GM12878 (cell line): ENCODE data around the gene PDPK1. TPM values are rescaled to one million over a fixed set of nuclear protein-coding genes. Genes with fewer than 3 reads are reported as not detected.
"Not testable (repeated sequence)": the region's sequence is repeated elsewhere in the genome, so short reads cannot be mapped to it uniquely, and the experiment has no call there.

Experiments
- ATAC-seq: fragments of 200-7000 bp; cut with Tn5 transposase; 3 replicates; pipeline ENCODE4 v1.9.1; 2020; ENCODE audit warnings: mild to moderate bottlenecking, moderate library complexity
- BruUV-seq: library from RNA; stranded (reverse); fragments of 400-500 nt; replicated peaks from 2 replicates; lab custom pipeline; 2021; lab: Mats Ljungman, UMichigan
- CTCF ChIA-PET: fragments of 300-600 bp; sonication (Branson Sonifier 250); formaldehyde crosslinking; extraction: SDS; loops from one replicate; lab custom pipeline; 2021; ENCODE audit warnings: inconsistent platforms; lab: Yijun Ruan, JAX
- POLR2A ChIA-PET: fragments of 350-600 bp; formaldehyde crosslinking; extraction: SDS; loops from one replicate; lab custom pipeline; 2021; ENCODE audit warnings: inconsistent platforms; lab: Charles Lee
- RAD21 ChIA-PET: fragments of 300-600 bp; sonication (Branson Sonifier 250); formaldehyde crosslinking; loops from one replicate; lab custom pipeline; 2023; ENCODE audit warnings: antibody characterized with exemption; ENCODE audit not compliant: unreplicated experiment; lab: Charles Lee
- SMC1A ChIA-PET: fragments of 300-600 bp; sonication (Branson Sonifier 250); formaldehyde crosslinking; loops from one replicate; lab custom pipeline; 2023; ENCODE audit not compliant: unreplicated experiment, uncharacterized antibody; lab: Charles Lee
- DNase-seq: peaks from one replicate; pipeline ENCODE4 v3.0.0-alpha.2; 2011; ENCODE audit warnings: low read depth, low spot score
- FAIRE-seq: peaks from 3 replicates; lab custom pipeline; 2011; peaks lifted over from hg19 to GRCh38; lab: Jason Lieb, UNC
- H2AFZ ChIP-seq: 2 replicates; pipeline ENCODE4 v1.6.0; 2011; ENCODE audit warnings: low read depth, low read length, control low read depth; ENCODE audit not compliant: control insufficient read depth
- H3K27ac ChIP-seq: 2 replicates; pipeline ENCODE4 v1.5.1; 2011; ENCODE audit warnings: control low read depth; ENCODE audit not compliant: control insufficient read depth, insufficient read depth
- H3K27me3 ChIP-seq, 2 experiments: replicated peaks in 1 of 2; 2 replicates each; pipeline versions ENCODE4 v1.6.0 to v1.6.1; 2011; ENCODE audit warnings: low read length in 1 of 2; ENCODE audit not compliant: control insufficient read depth in 2 of 2, insufficient read depth in 2 of 2
- H3K36me3 ChIP-seq, 2 experiments: 2 replicates each; pipeline ENCODE4 v1.5.1; 2011; ENCODE audit warnings: low read length in 1 of 2; ENCODE audit not compliant: control insufficient read depth in 2 of 2, insufficient read depth in 2 of 2
- H3K4me1 ChIP-seq: 2 replicates; pipeline ENCODE4 v1.6.1; 2011; ENCODE audit warnings: mild to moderate bottlenecking, low read length, moderate library complexity, mixed read lengths; ENCODE audit not compliant: control insufficient read depth, insufficient read depth
- H3K4me2 ChIP-seq: 2 replicates; pipeline ENCODE4 v1.6.0; 2011; ENCODE audit warnings: control low read depth; ENCODE audit not compliant: control insufficient read depth, insufficient read depth
- H3K4me3 ChIP-seq: fragments of 200-600 bp; sonication (generic); 2 replicates; pipeline ENCODE4 v1.5.1; 2016
- H3K79me2 ChIP-seq: 2 replicates; pipeline ENCODE4 v1.6.0; 2011; ENCODE audit warnings: low read length; ENCODE audit not compliant: control insufficient read depth, insufficient read depth
- H3K9ac ChIP-seq: 2 replicates; pipeline ENCODE4 v1.8.0; 2011; ENCODE audit warnings: low read length, control low read depth, mixed read lengths; ENCODE audit not compliant: control insufficient read depth, insufficient read depth
- H3K9me3 ChIP-seq: replicated peaks from 3 replicates; pipeline ENCODE4 v1.5.1; 2011; ENCODE audit warnings: mild to moderate bottlenecking, low read length; ENCODE audit not compliant: control insufficient read depth, insufficient read depth
- H4K20me1 ChIP-seq: 2 replicates; pipeline ENCODE4 v1.6.0; 2011; ENCODE audit not compliant: control insufficient read depth, insufficient read depth
- WGBS: methylation state at CpG from one replicate; pipeline ENCODE4 v1.1.6; 2016; ENCODE audit warnings: low lambda C conversion rate; ENCODE audit not compliant: insufficient replicate concordance, insufficient coverage; ENCODE audit errors: missing lambda C conversion rate; 5-methylcytosine and 5-hydroxymethylcytosine counted together
- in situ Hi-C: fragments of 300-500 bp; cut with MboI; formaldehyde crosslinking; loops from 9 replicates; pipeline ENCODE4 v1.14.3; 2018; ENCODE audit warnings: mixed read lengths
- intact Hi-C: fragments of 100-400 bp; cut with micrococcal nuclease; formaldehyde crosslinking; loops from one replicate; pipeline ENCODE4 v1.14.2; 2022; ENCODE audit not compliant: unreplicated experiment
- microRNA counts: library from miRNA; unstranded; fragments of <30 nt; microRNA quantifications from one replicate; lab custom pipeline; 2016
- microRNA-seq: library from miRNA; unstranded; fragments of <30 nt; microRNA quantifications from one replicate; pipeline ENCODE4, GENCODE V29; 2018
- polyA plus RNA-seq, 11 experiments: library from polyadenylated mRNA; depleted of rRNA in 4 of 11; unstranded in 6 of 11; stranded (reverse) in 5 of 11; fragments of >200 nt; fragmentation: Nextera tagmentation in 4 of 11; fragmentation: Illumina TruSeq in 1 of 11; extraction: Ambion mirVana in 4 of 11; extraction: Trizol in 1 of 11; gene quantifications; 1 replicate in 1 of 11; 2 replicates in 10 of 11; pipeline versions ENCODE4 v1.2.1 to v1.2.3, GENCODE V29; 2011 to 2016; ENCODE audit warnings: inconsistent platforms in 2 of 11, missing spikeins in 2 of 11, low read depth in 1 of 11
- small RNA-seq: library from RNA; depleted of rRNA; stranded (forward); fragments of <200 nt; gene quantifications from one replicate; pipeline ENCODE3, GENCODE V24; 2014
- total RNA-seq, 4 experiments: library from RNA; depleted of rRNA in 3 of 4; stranded (reverse); fragments of >200 nt in 3 of 4; fragmentation: Illumina TruSeq in 1 of 4; extraction: Trizol in 1 of 4; gene quantifications; 2 replicates each; pipeline versions ENCODE4 v1.2.1 to v1.2.3, GENCODE V29; 2013 to 2021

The PDPK1 gene
- total and polyA plus RNA-seq, 10 of the 15 experiments (the other 5 are each of a cell fraction or from before 2014, with no cell fraction given): 3.9 to 41.3 (median 25.5) TPM

DNA sequence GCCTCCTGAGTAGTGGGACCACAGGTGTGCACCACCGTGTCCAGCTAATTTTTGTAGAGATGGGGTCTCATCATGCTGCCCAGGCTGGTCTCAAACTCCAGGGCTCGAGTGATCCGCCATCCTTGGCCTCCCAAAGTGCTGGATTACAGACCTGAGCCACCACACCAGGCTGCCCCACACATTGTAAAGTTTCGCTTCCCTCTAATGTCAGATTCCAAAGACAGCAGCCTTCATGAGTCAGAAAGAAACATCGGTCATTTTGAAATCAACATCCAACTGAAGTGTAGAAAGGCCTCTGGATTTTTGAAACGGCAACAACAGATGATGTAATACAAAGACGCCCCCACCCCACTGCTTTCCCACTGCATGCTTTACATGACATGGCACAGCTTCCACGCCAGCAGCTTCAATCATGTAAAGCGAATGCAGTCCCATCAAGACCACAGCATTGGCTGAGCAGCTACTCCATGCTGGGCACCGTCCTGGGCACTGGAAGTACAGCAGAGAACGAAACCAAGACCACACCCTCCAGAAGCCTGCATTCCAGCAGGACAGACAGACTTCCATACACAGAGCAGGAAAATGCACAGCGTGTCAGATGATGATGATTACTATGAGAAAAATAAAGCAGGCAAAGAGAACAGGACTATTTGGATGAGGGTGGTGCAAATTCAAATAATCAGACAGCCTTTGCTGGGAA is 107.1 kb downstream of the PDPK1 start:
- peak; percentile 80 for ATAC-seq
- in situ Hi-C loops, SMC1A ChIA-PET: not testable (repeated sequence)

DNA sequence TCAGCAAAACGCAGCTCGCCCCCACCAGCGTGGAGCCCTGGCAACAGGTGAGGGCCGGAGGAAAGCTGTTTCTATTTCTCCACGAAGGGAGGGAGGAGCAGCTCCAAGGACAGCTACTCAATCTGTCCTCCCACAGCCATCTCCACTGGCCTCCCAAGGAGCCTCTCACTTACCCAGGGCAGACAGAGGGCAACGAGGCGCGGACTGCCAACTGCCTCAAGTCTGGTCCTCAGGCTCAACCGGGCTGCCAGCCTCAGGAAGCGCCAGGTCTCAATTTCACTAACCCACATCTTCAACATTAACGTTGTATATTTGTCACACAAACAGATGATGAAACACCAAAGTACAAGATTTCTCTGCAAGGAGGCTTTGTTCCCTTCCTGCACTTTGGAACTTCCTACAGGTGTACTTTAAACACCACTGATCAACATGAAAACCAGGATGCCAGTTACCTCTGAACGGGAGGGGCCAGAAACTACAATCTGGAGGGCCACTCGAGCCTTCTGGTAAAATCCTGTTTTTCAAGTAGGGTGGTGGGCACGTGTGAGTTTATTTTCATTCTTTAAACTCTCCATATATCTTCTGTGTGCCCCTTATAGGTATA is 113.5 kb downstream of the PDPK1 start:
- H3K4me3 ChIP-seq, H3K4me2 ChIP-seq, FAIRE-seq, in situ Hi-C loops, BruUV-seq, H3K27ac ChIP-seq, H4K20me1 ChIP-seq, RAD21 ChIA-PET, H3K9me3 ChIP-seq, SMC1A ChIA-PET, H3K9ac ChIP-seq, POLR2A ChIA-PET, H3K4me1 ChIP-seq, DNase-seq, H3K79me2 ChIP-seq, ATAC-seq, intact Hi-C loops, H3K36me3 ChIP-seq, H3K27me3 ChIP-seq, CTCF ChIA-PET, H2AFZ ChIP-seq: not testable (repeated sequence)
- WGBS: no CpG with 5 or more reads among the region's 14 CpGs

More for the DNA sequence above, 107.1 kb downstream of the PDPK1 start:
- H3K9me3 ChIP-seq, CTCF ChIA-PET, H3K27me3 ChIP-seq, H3K4me2 ChIP-seq, FAIRE-seq, H3K79me2 ChIP-seq, H2AFZ ChIP-seq, intact Hi-C loops, H3K27ac ChIP-seq, H3K4me3 ChIP-seq, RAD21 ChIA-PET, POLR2A ChIA-PET, H4K20me1 ChIP-seq, DNase-seq, H3K36me3 ChIP-seq, H3K4me1 ChIP-seq, H3K9ac ChIP-seq, BruUV-seq: not testable (repeated sequence)
- WGBS: no CpG with 5 or more reads among the region's 12 CpGs

MicroRNAs within 50 kb of the gene (microRNA counts, 767-probe panel; counts per million panel counts)
- 55.3 counts per million for microRNA hsa-miR-3178 (lab: Ali Mortazavi, UCI)

Small RNA genes within 50 kb of the gene (microRNA-seq; reads per million reads assigned to microRNA genes)
- gene MIR3178: 0.56 reads per million

Small RNA genes within 50 kb of the gene (small RNA-seq; reads per million reads assigned to genes)
- gene AC093525.1 (not detected), gene MIR3178 (0.90 reads per million, percentile 28 among the genes with 10 or more reads in this experiment)

Other genes starting within 250 kb of the PDPK1 start
Only the 7 nearest of the 13 such genes appear.
- 44.1 and 50.3 TPM in 2 replicates for gene CCNF, start 108.6 kb upstream of the PDPK1 start, total RNA-seq (2014; rRNA removed)
- 23.5 and 27.1 TPM in 2 replicates for gene CCNF, start 108.6 kb upstream of the PDPK1 start, total RNA-seq (2014; rRNA removed; fragmentation: Illumina TruSeq; extraction: Trizol)
- gene CCNF, start 108.6 kb upstream of the PDPK1 start, total RNA-seq (2021): 48.9 and 54.2 TPM in 2 replicates
- 9.1 and 16.3 TPM in 2 replicates for gene CCNF, start 108.6 kb upstream of the PDPK1 start, polyA plus RNA-seq (2011; rRNA removed)
- gene CCNF, start 108.6 kb upstream of the PDPK1 start, polyA plus RNA-seq (2014; fragmentation: Illumina TruSeq; extraction: Trizol): 11.1 and 18.7 TPM in 2 replicates
- 1 to 10 TPM; 4.0 to 4.7 TPM for gene CCNF, start 108.6 kb upstream of the PDPK1 start, polyA plus RNA-seq (2014; fragmentation: Nextera tagmentation; extraction: Ambion mirVana)
- 27.8 and 30.8 TPM in 2 replicates for gene CCNF, start 108.6 kb upstream of the PDPK1 start, polyA plus RNA-seq (2014; rRNA removed)
- 10 to 100 TPM; 59.1 to 63.2 TPM for gene CCNF, start 108.6 kb upstream of the PDPK1 start, polyA plus RNA-seq (2016; fragmentation: Nextera tagmentation; extraction: Ambion mirVana)
- 38.0 and 38.9 TPM in 2 replicates for gene TEDC2, start 77.9 kb upstream of the PDPK1 start, total RNA-seq (2014; rRNA removed)
- 9.2 and 10.4 TPM in 2 replicates for gene TEDC2, start 77.9 kb upstream of the PDPK1 start, total RNA-seq (2014; rRNA removed; fragmentation: Illumina TruSeq; extraction: Trizol)
- gene TEDC2, start 77.9 kb upstream of the PDPK1 start, total RNA-seq (2021): 24.9 and 30.8 TPM in 2 replicates
- gene TEDC2, start 77.9 kb upstream of the PDPK1 start, polyA plus RNA-seq (2011; rRNA removed): 2.9 and 6.7 TPM in 2 replicates
- gene TEDC2, start 77.9 kb upstream of the PDPK1 start, polyA plus RNA-seq (2014; fragmentation: Illumina TruSeq; extraction: Trizol): 2.9 and 7.4 TPM in 2 replicates
- gene TEDC2, start 77.9 kb upstream of the PDPK1 start, polyA plus RNA-seq (2014; fragmentation: Nextera tagmentation; extraction: Ambion mirVana): 1 to 10 TPM in 1 of 2 experiments, under 1 TPM in 1; 0.23 to 2.5 TPM
- 27.8 and 35.3 TPM in 2 replicates for gene TEDC2, start 77.9 kb upstream of the PDPK1 start, polyA plus RNA-seq (2014; rRNA removed)
- gene TEDC2, start 77.9 kb upstream of the PDPK1 start, polyA plus RNA-seq (2016; fragmentation: Nextera tagmentation; extraction: Ambion mirVana): 10 to 100 TPM; 40.4 to 47.9 TPM
- not detected in 2 replicates for gene NTN3, start 66.7 kb upstream of the PDPK1 start, total RNA-seq (2014; rRNA removed)
- not detected in 2 replicates for gene NTN3, start 66.7 kb upstream of the PDPK1 start, total RNA-seq (2014; rRNA removed; fragmentation: Illumina TruSeq; extraction: Trizol)
- not detected in 2 replicates for gene NTN3, start 66.7 kb upstream of the PDPK1 start, total RNA-seq (2021)
- gene NTN3, start 66.7 kb upstream of the PDPK1 start, polyA plus RNA-seq (2011; rRNA removed): not detected in 2 replicates
- gene NTN3, start 66.7 kb upstream of the PDPK1 start, polyA plus RNA-seq (2014; fragmentation: Illumina TruSeq; extraction: Trizol): not detected in 2 replicates
- gene NTN3, start 66.7 kb upstream of the PDPK1 start, polyA plus RNA-seq (2014; fragmentation: Nextera tagmentation; extraction: Ambion mirVana): not detected
- gene NTN3, start 66.7 kb upstream of the PDPK1 start, polyA plus RNA-seq (2014; rRNA removed): 0.04 and 0.22 TPM in 2 replicates
- not detected for gene NTN3, start 66.7 kb upstream of the PDPK1 start, polyA plus RNA-seq (2016; fragmentation: Nextera tagmentation; extraction: Ambion mirVana)
- 5.6 and 6.6 TPM in 2 replicates for gene TBC1D24, start 62.9 kb upstream of the PDPK1 start, total RNA-seq (2014; rRNA removed)
- gene TBC1D24, start 62.9 kb upstream of the PDPK1 start, total RNA-seq (2014; rRNA removed; fragmentation: Illumina TruSeq; extraction: Trizol): 3.3 and 3.5 TPM in 2 replicates
- gene TBC1D24, start 62.9 kb upstream of the PDPK1 start, total RNA-seq (2021): 7.9 and 9.6 TPM in 2 replicates
- 3.4 and 4.3 TPM in 2 replicates for gene TBC1D24, start 62.9 kb upstream of the PDPK1 start, polyA plus RNA-seq (2011; rRNA removed)
- 2.6 and 2.7 TPM in 2 replicates for gene TBC1D24, start 62.9 kb upstream of the PDPK1 start, polyA plus RNA-seq (2014; fragmentation: Illumina TruSeq; extraction: Trizol)
- 1 to 10 TPM; 1.1 to 1.5 TPM for gene TBC1D24, start 62.9 kb upstream of the PDPK1 start, polyA plus RNA-seq (2014; fragmentation: Nextera tagmentation; extraction: Ambion mirVana)
- gene TBC1D24, start 62.9 kb upstream of the PDPK1 start, polyA plus RNA-seq (2014; rRNA removed): 5.7 and 6.9 TPM in 2 replicates
- gene TBC1D24, start 62.9 kb upstream of the PDPK1 start, polyA plus RNA-seq (2016; fragmentation: Nextera tagmentation; extraction: Ambion mirVana): 1 to 10 TPM; 4.6 to 5.8 TPM
- 14.0 and 19.1 TPM in 2 replicates for gene ATP6V0C, start 24.1 kb upstream of the PDPK1 start, total RNA-seq (2014; rRNA removed)
- gene ATP6V0C, start 24.1 kb upstream of the PDPK1 start, total RNA-seq (2014; rRNA removed; fragmentation: Illumina TruSeq; extraction: Trizol): 8.2 and 10.4 TPM in 2 replicates
- gene ATP6V0C, start 24.1 kb upstream of the PDPK1 start, total RNA-seq (2021): 127 and 135 TPM in 2 replicates
- gene ATP6V0C, start 24.1 kb upstream of the PDPK1 start, polyA plus RNA-seq (2011; rRNA removed): 1.5 and 5.9 TPM in 2 replicates
- gene ATP6V0C, start 24.1 kb upstream of the PDPK1 start, polyA plus RNA-seq (2014; fragmentation: Illumina TruSeq; extraction: Trizol): 8.7 and 17.6 TPM in 2 replicates
- gene ATP6V0C, start 24.1 kb upstream of the PDPK1 start, polyA plus RNA-seq (2014; fragmentation: Nextera tagmentation; extraction: Ambion mirVana): 10 to 100 TPM in 1 of 2 experiments, 1 to 10 TPM in 1; 2.4 to 16.5 TPM
- 32.2 and 53.4 TPM in 2 replicates for gene ATP6V0C, start 24.1 kb upstream of the PDPK1 start, polyA plus RNA-seq (2014; rRNA removed)
- 100 to 1,000 TPM; 107 to 115 TPM for gene ATP6V0C, start 24.1 kb upstream of the PDPK1 start, polyA plus RNA-seq (2016; fragmentation: Nextera tagmentation; extraction: Ambion mirVana)
- 26.3 and 32.2 TPM in 2 replicates for gene AMDHD2, start 17.6 kb upstream of the PDPK1 start, total RNA-seq (2014; rRNA removed)
- gene AMDHD2, start 17.6 kb upstream of the PDPK1 start, total RNA-seq (2014; rRNA removed; fragmentation: Illumina TruSeq; extraction: Trizol): 8.0 and 8.9 TPM in 2 replicates
- gene AMDHD2, start 17.6 kb upstream of the PDPK1 start, total RNA-seq (2021): 35.1 and 41.8 TPM in 2 replicates
- 3.0 and 5.2 TPM in 2 replicates for gene AMDHD2, start 17.6 kb upstream of the PDPK1 start, polyA plus RNA-seq (2011; rRNA removed)
- 0.76 and 3.9 TPM in 2 replicates for gene AMDHD2, start 17.6 kb upstream of the PDPK1 start, polyA plus RNA-seq (2014; fragmentation: Illumina TruSeq; extraction: Trizol)
- under 1 TPM in 1 of 2 experiments, not detected in 1; 0.60 TPM for gene AMDHD2, start 17.6 kb upstream of the PDPK1 start, polyA plus RNA-seq (2014; fragmentation: Nextera tagmentation; extraction: Ambion mirVana)
- gene AMDHD2, start 17.6 kb upstream of the PDPK1 start, polyA plus RNA-seq (2014; rRNA removed): 35.6 and 38.4 TPM in 2 replicates
- 10 to 100 TPM; 24.3 to 29.4 TPM for gene AMDHD2, start 17.6 kb upstream of the PDPK1 start, polyA plus RNA-seq (2016; fragmentation: Nextera tagmentation; extraction: Ambion mirVana)
- not detected in 2 replicates for gene CEMP1, start 6.6 kb upstream of the PDPK1 start, total RNA-seq (2014; rRNA removed)
- not detected in 2 replicates for gene CEMP1, start 6.6 kb upstream of the PDPK1 start, total RNA-seq (2014; rRNA removed; fragmentation: Illumina TruSeq; extraction: Trizol)
- gene CEMP1, start 6.6 kb upstream of the PDPK1 start, total RNA-seq (2021): 0.15 TPM in 1 of 2 replicates, not detected in the other
- 0.05 TPM in 1 of 2 replicates, not detected in the other for gene CEMP1, start 6.6 kb upstream of the PDPK1 start, polyA plus RNA-seq (2011; rRNA removed)
- gene CEMP1, start 6.6 kb upstream of the PDPK1 start, polyA plus RNA-seq (2014; fragmentation: Illumina TruSeq; extraction: Trizol): not detected in 2 replicates
- 1 to 10 TPM in 1 of 2 experiments, not detected in 1; 1.5 TPM for gene CEMP1, start 6.6 kb upstream of the PDPK1 start, polyA plus RNA-seq (2014; fragmentation: Nextera tagmentation; extraction: Ambion mirVana)
- not detected in 2 replicates for gene CEMP1, start 6.6 kb upstream of the PDPK1 start, polyA plus RNA-seq (2014; rRNA removed)
- 1 to 10 TPM; 3.9 to 8.2 TPM for gene CEMP1, start 6.6 kb upstream of the PDPK1 start, polyA plus RNA-seq (2016; fragmentation: Nextera tagmentation; extraction: Ambion mirVana)